GM18499 (cell line): Measurements from ENCODE around the gene MAST3.

Experiments used
- ATAC-seq: cut with Tn5 transposase; IDR thresholded peaks from one replicate; pipeline ENCODE4 v1.9.1; 2021; ENCODE audit warnings: moderate number of reproducible peaks; ENCODE audit not compliant: insufficient read depth, unreplicated experiment

Gene MAST3

GRCh38 chr19:18097217-18097992 lies at the start of gene MAST3:
Gene MAST3 (plus strand): TSS chr19:18097778. CDS start chr19:18097793, 15 bp downstream.
- no peak for ATAC-seq

GRCh38 chr19:18049385-18049784 lies 48.2 kb upstream of the MAST3 start:
- no peak for ATAC-seq

- no peak for ATAC-seq
Measured at GRCh38 chr19:18051887-18052286, 45.7 kb upstream of the MAST3 start.

GRCh38 chr19:18053576-18054219 lies 43.9 kb upstream of the MAST3 start:
- ATAC-seq, result no peak

GRCh38 chr19:18055967-18056366 lies 41.6 kb upstream of the MAST3 start:
- no peak for ATAC-seq

GRCh38 chr19:18057557-18057956 lies 40.0 kb upstream of the MAST3 start:
- ATAC-seq, result no peak

GRCh38 chr19:18058208-18059009 lies 39.2 kb upstream of the MAST3 start:
- ATAC-seq, result no peak

GRCh38 chr19:18059297-18059696 lies 38.3 kb upstream of the MAST3 start:
- no peak for ATAC-seq

- no peak for ATAC-seq
Measured at GRCh38 chr19:18059902-18060301, 37.7 kb upstream of the MAST3 start.

- ATAC-seq, result no peak
Measured at GRCh38 chr19:18060472-18060871, 37.1 kb upstream of the MAST3 start.

GRCh38 chr19:18062028-18062427 lies 35.5 kb upstream of the MAST3 start:
- ATAC-seq, result no peak

- ATAC-seq, result no peak
Measured at GRCh38 chr19:18063463-18063862, 34.1 kb upstream of the MAST3 start.

GRCh38 chr19:18065173-18065495 lies 32.4 kb upstream of the MAST3 start:
- no peak for ATAC-seq

GRCh38 chr19:18068395-18068794 lies 29.2 kb upstream of the MAST3 start:
- no peak for ATAC-seq

- no peak for ATAC-seq
Measured at GRCh38 chr19:18069383-18069782, 28.2 kb upstream of the MAST3 start.

- ATAC-seq, result no peak
Measured at GRCh38 chr19:18070181-18070580, 27.4 kb upstream of the MAST3 start.

- no peak for ATAC-seq
Measured at GRCh38 chr19:18072335-18072734, 25.2 kb upstream of the MAST3 start.

GRCh38 chr19:18073197-18073596 lies 24.4 kb upstream of the MAST3 start:
- ATAC-seq, result no peak

GRCh38 chr19:18074192-18074591 lies 23.4 kb upstream of the MAST3 start:
- no peak for ATAC-seq

GRCh38 chr19:18083929-18084684 lies 13.5 kb upstream of the MAST3 start:
- ATAC-seq, result no peak
